SK-N-SH treated with all-trans-retinoic acid at 6 μM for 48 hours (cell line): ENCODE data around the gene CARS1.

Source experiments
- ATAC-seq: fragments of 200-7000 bp; cut with Tn5 transposase; 3 replicates; pipeline ENCODE4 v1.9.1; 2020; ENCODE audit warnings: mild to moderate bottlenecking, moderate library complexity
- ARNTL ChIP-seq: fragments of 450-650 bp; formaldehyde crosslinking; IDR thresholded peaks from 2 replicates; pipeline ENCODE4 v1.5.0; 2020; ENCODE audit warnings: low read depth, mild to moderate bottlenecking, moderate library complexity, borderline replicate concordance
- BACH2 ChIP-seq: fragments of 250-450 bp; sonication (Bioruptor Pico); IDR thresholded peaks from 2 replicates; pipeline ENCODE4 v1.9.0; 2021; ENCODE audit warnings: mild to moderate bottlenecking, borderline replicate concordance
- CSDC2 ChIP-seq: fragments of 250-450 bp; sonication (Bioruptor Pico); IDR thresholded peaks from 2 replicates; pipeline ENCODE4 v1.5.0; 2020; ENCODE audit warnings: mild to moderate bottlenecking, moderate library complexity
- CSRNP3 ChIP-seq: fragments of 250-450 bp; sonication (Bioruptor Pico); IDR thresholded peaks from 2 replicates; pipeline ENCODE4 v1.5.1; 2021; ENCODE audit warnings: mild to moderate bottlenecking, moderate library complexity
- ESRRG ChIP-seq: fragments of 250-450 bp; sonication (Bioruptor Pico); IDR thresholded peaks from 2 replicates; pipeline ENCODE4 v1.6.1; 2021; ENCODE audit warnings: mild to moderate bottlenecking
- GLIS3 ChIP-seq: fragments of 250-450 bp; sonication (Bioruptor Pico); IDR thresholded peaks from 2 replicates; pipeline ENCODE4 v1.5.0; 2020; ENCODE audit warnings: mild to moderate bottlenecking, moderate library complexity
- ISL1 ChIP-seq: fragments of 250-450 bp; sonication (Bioruptor Pico); IDR thresholded peaks from 2 replicates; pipeline ENCODE4 v2.1.2; 2022; ENCODE audit warnings: mild to moderate bottlenecking, moderate library complexity
- OSR1 ChIP-seq: fragments of 250-450 bp; sonication (Bioruptor Pico); IDR thresholded peaks from 2 replicates; pipeline ENCODE4 v1.8.0; 2022; ENCODE audit warnings: moderate library complexity, mild to moderate bottlenecking, inconsistent platforms
- PPARA ChIP-seq: fragments of 250-450 bp; sonication (Bioruptor Pico); IDR thresholded peaks from 2 replicates; pipeline ENCODE4 v1.5.0; 2020; ENCODE audit warnings: mild to moderate bottlenecking, borderline replicate concordance
- SNAI2 ChIP-seq: fragments of 250-450 bp; sonication (Bioruptor Pico); IDR thresholded peaks from 2 replicates; pipeline ENCODE4 v1.5.0; 2020; ENCODE audit warnings: mild to moderate bottlenecking, moderate library complexity
- TCF4 ChIP-seq: fragments of 250-450 bp; sonication (Bioruptor Pico); IDR thresholded peaks from 2 replicates; pipeline ENCODE4 v1.8.0; 2021; ENCODE audit warnings: mild to moderate bottlenecking, moderate library complexity, borderline replicate concordance
- TOX ChIP-seq: fragments of 250-450 bp; sonication (Bioruptor Pico); IDR thresholded peaks from 2 replicates; pipeline ENCODE4 v1.8.0; 2021; ENCODE audit warnings: mild to moderate bottlenecking, moderate library complexity, borderline replicate concordance
- TSHZ2 ChIP-seq: fragments of 250-450 bp; sonication (Bioruptor Pico); IDR thresholded peaks from 2 replicates; pipeline ENCODE4 v1.5.0; 2020; ENCODE audit warnings: mild to moderate bottlenecking, moderate library complexity
- ZC3H10 ChIP-seq: fragments of 250-450 bp; sonication (Bioruptor Pico); IDR thresholded peaks from 2 replicates; pipeline ENCODE4 v1.5.1; 2021; ENCODE audit warnings: mild to moderate bottlenecking, moderate library complexity
- ZFP3 ChIP-seq: fragments of 250-450 bp; sonication (Bioruptor Pico); IDR thresholded peaks from 2 replicates; pipeline ENCODE4 v1.5.0; 2020; ENCODE audit warnings: mild to moderate bottlenecking, moderate library complexity
- ZFP30 ChIP-seq: fragments of 450-650 bp; formaldehyde crosslinking; IDR thresholded peaks from 2 replicates; pipeline ENCODE4 v1.5.0; 2022; ENCODE audit warnings: mild to moderate bottlenecking, moderate library complexity
- ZNF565 ChIP-seq: fragments of 450-650 bp; formaldehyde crosslinking; conservative IDR thresholded peaks from 2 replicates; pipeline ENCODE4 v1.5.0; 2020; ENCODE audit warnings: low read depth, mild to moderate bottlenecking, moderate library complexity
- ZNF70 ChIP-seq: fragments of 450-650 bp; formaldehyde crosslinking; IDR thresholded peaks from 2 replicates; pipeline ENCODE4 v1.5.0; 2020; ENCODE audit warnings: mild to moderate bottlenecking, moderate library complexity
- ZNF8 ChIP-seq: fragments of 450-650 bp; formaldehyde crosslinking; IDR thresholded peaks from 2 replicates; pipeline ENCODE4 v1.5.0; 2020; ENCODE audit warnings: mild to moderate bottlenecking, moderate library complexity
- TF ChIP-seq, protein P1 (sequence below): fragments of 250-450 bp; sonication (Bioruptor Pico); IDR thresholded peaks from 2 replicates; pipeline ENCODE4 v1.8.0; 2021; ENCODE audit warnings: low read depth, mild to moderate bottlenecking, moderate library complexity, borderline replicate concordance
- TF ChIP-seq, protein P2 (sequence below): fragments of 250-450 bp; sonication (Bioruptor Pico); IDR thresholded peaks from 2 replicates; pipeline ENCODE4 v1.5.1; 2020; ENCODE audit warnings: low read depth, mild to moderate bottlenecking, moderate library complexity
- TF ChIP-seq, protein P3 (sequence below): fragments of 250-450 bp; sonication (Bioruptor Pico); IDR thresholded peaks from 2 replicates; pipeline ENCODE4 v1.8.0; 2020; ENCODE audit warnings: mild to moderate bottlenecking, moderate library complexity, borderline replicate concordance

Gene CARS1

GRCh38 chr11:3104051-3104714 is 47.0 kb upstream of the CARS1 start:
- TF ChIP-seq, protein P1, sequence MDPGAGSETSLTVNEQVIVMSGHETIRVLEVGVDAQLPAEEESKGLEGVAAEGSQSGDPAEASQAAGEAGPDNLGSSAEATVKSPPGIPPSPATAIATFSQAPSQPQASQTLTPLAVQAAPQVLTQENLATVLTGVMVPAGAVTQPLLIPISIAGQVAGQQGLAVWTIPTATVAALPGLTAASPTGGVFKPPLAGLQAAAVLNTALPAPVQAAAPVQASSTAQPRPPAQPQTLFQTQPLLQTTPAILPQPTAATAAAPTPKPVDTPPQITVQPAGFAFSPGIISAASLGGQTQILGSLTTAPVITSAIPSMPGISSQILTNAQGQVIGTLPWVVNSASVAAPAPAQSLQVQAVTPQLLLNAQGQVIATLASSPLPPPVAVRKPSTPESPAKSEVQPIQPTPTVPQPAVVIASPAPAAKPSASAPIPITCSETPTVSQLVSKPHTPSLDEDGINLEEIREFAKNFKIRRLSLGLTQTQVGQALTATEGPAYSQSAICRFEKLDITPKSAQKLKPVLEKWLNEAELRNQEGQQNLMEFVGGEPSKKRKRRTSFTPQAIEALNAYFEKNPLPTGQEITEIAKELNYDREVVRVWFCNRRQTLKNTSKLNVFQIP (CRISPR knock-in tag): no peak
- TF ChIP-seq CSDC2 (CRISPR knock-in tag) (no peak), ZFP30 (no peak), ESRRG (no peak), BACH2 (CRISPR knock-in tag) (no peak), GLIS3 (CRISPR knock-in tag) (no peak), TSHZ2 (CRISPR knock-in tag) (no peak), ZFP3 (CRISPR knock-in tag) (no peak)
- TF ChIP-seq, protein P2, sequence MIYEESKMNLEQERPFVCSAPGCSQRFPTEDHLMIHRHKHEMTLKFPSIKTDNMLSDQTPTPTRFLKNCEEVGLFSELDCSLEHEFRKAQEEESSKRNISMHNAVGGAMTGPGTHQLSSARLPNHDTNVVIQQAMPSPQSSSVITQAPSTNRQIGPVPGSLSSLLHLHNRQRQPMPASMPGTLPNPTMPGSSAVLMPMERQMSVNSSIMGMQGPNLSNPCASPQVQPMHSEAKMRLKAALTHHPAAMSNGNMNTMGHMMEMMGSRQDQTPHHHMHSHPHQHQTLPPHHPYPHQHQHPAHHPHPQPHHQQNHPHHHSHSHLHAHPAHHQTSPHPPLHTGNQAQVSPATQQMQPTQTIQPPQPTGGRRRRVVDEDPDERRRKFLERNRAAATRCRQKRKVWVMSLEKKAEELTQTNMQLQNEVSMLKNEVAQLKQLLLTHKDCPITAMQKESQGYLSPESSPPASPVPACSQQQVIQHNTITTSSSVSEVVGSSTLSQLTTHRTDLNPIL (CRISPR knock-in tag): no peak
- TF ChIP-seq, protein P3, sequence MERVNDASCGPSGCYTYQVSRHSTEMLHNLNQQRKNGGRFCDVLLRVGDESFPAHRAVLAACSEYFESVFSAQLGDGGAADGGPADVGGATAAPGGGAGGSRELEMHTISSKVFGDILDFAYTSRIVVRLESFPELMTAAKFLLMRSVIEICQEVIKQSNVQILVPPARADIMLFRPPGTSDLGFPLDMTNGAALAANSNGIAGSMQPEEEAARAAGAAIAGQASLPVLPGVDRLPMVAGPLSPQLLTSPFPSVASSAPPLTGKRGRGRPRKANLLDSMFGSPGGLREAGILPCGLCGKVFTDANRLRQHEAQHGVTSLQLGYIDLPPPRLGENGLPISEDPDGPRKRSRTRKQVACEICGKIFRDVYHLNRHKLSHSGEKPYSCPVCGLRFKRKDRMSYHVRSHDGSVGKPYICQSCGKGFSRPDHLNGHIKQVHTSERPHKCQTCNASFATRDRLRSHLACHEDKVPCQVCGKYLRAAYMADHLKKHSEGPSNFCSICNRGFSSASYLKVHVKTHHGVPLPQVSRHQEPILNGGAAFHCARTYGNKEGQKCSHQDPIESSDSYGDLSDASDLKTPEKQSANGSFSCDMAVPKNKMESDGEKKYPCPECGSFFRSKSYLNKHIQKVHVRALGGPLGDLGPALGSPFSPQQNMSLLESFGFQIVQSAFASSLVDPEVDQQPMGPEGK: no peak
- no peak for ATAC-seq

DNA sequence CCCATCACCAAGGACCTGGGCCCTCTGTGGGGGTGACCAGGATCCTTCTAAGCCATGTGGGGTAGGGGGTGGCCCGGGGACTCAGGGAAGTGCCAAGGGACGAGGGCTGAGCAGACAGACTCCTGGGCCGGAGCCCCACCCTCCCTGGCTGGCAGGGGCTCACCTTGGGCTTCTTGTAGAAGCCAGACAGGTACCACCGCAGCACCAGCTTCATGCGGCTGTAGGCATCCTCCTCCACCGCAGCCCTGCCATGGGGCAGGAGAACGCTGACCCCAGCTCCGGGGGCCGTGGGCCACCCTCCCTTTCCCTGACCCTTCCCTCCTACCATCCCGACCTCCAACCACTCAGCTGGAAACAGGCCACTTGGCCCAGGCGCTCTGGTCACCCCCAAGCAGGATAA is 45.9 kb upstream of the CARS1 start:
- TF ChIP-seq TOX: no peak
- ATAC-seq: no peak

DNA sequence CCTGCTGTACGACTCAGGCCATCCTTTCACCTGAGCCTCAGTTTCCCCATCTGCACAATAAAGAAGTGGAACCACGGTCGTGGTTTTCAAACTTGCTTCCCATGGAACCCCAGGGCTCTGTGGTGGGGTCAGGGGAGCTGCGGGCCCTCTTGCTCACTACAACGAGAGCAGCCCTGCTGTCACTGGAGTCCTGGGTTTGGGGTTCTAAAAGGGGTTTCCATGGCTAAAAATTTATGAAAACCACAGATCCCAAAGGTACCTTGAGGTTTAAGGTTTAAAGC is 45.4 kb upstream of the CARS1 start:
- no peak for ATAC-seq
- TF ChIP-seq ISL1 (CRISPR knock-in tag): no peak
- no peak for TF ChIP-seq CSRNP3 (CRISPR knock-in tag)
- TF ChIP-seq, protein P2 (CRISPR knock-in tag): no peak
- no peak for TF ChIP-seq ARNTL (CRISPR knock-in tag)
- no peak for TF ChIP-seq BACH2 (CRISPR knock-in tag)
- TF ChIP-seq ESRRG: no peak
- TF ChIP-seq TCF4: no peak
- no peak for TF ChIP-seq ZNF70 (CRISPR knock-in tag)
- TF ChIP-seq, protein P1 (CRISPR knock-in tag): no peak
- TF ChIP-seq OSR1 (CRISPR knock-in tag): no peak
- no peak for TF ChIP-seq ZFP30
- TF ChIP-seq GLIS3 (CRISPR knock-in tag): no peak
- TF ChIP-seq ZNF8 (CRISPR knock-in tag): no peak
- no peak for TF ChIP-seq ZFP3 (CRISPR knock-in tag)
- TF ChIP-seq SNAI2 (CRISPR knock-in tag): no peak
- TF ChIP-seq CSDC2 (CRISPR knock-in tag): no peak
- no peak for TF ChIP-seq ZNF565 (CRISPR knock-in tag)
- no peak for TF ChIP-seq TOX
- no peak for TF ChIP-seq PPARA
- TF ChIP-seq ZC3H10 (CRISPR knock-in tag): no peak
- TF ChIP-seq, all 23 proteins: peak for 0
